Psoas muscle (tissue), 8 donors: Measurements from ENCODE around the gene C1QTNF6. TPM values are rescaled to one million over a fixed set of nuclear protein-coding genes. Genes with fewer than 3 reads are reported as not detected.

Experiments
- ATAC-seq, 4 donors: fragments of 200-7000 bp; cut with Tn5 transposase; one replicate each; pipeline ENCODE4 v1.9.1; 2020; ENCODE audit warnings: moderate library complexity in 3 of 4, mild to moderate bottlenecking in 2 of 4
- DNase-seq, 2 donors: peaks; one replicate each; pipeline ENCODE4 v3.0.0-alpha.2; 2020
- H3K27ac ChIP-seq: fragments of 200-600 bp; one replicate; pipeline ENCODE4 v1.8.0; 2022
- H3K27me3 ChIP-seq, 3 donors: fragments of 200-600 bp in 1 of 3; one replicate each; pipeline versions ENCODE4 v1.6.1 to v1.8.0; 2013 to 2022; ENCODE audit warnings: low read length in 2 of 3, mild to moderate bottlenecking in 2 of 3, moderate library complexity in 1 of 3; ENCODE audit not compliant: insufficient read depth in 3 of 3
- H3K36me3 ChIP-seq, 2 donors: fragments of 200-600 bp in 1 of 2; one replicate each; pipeline versions ENCODE4 v1.6.1 to v1.8.0; 2013 to 2022; ENCODE audit warnings: low read depth in 1 of 2, mild to moderate bottlenecking in 1 of 2, moderate library complexity in 1 of 2; ENCODE audit not compliant: insufficient read depth in 1 of 2
- H3K4me1 ChIP-seq: fragments of 200-600 bp; one replicate; pipeline ENCODE4 v1.8.0; 2022
- H3K4me3 ChIP-seq: fragments of 200-600 bp; one replicate; pipeline ENCODE4 v1.8.0; 2022; ENCODE audit warnings: mild to moderate bottlenecking
- H3K9me3 ChIP-seq: fragments of 200-600 bp; one replicate; pipeline ENCODE4 v1.8.0; 2022
- WGBS, 3 donors: extraction: QIAGEN DNeasy Blood & Tissue Kit; methylation state at CpG; one replicate each; pipeline versions ENCODE4 v1.1.6 to v1.1.7; 2013; 5-methylcytosine and 5-hydroxymethylcytosine counted together
- intact Hi-C, 2 donors: fragments of 100-400 bp; cut with DNase I; formaldehyde crosslinking; loops; one replicate each; pipeline versions ENCODE4 v1.11.0 to v1.14.2; 2022
- polyA plus RNA-seq, 3 donors: library from polyadenylated mRNA; stranded (reverse); fragments of 200-250 nt; gene quantifications; one replicate each; pipeline ENCODE4 v1.2.3, GENCODE V29; 2013
- total RNA-seq, 4 donors: library from RNA; stranded (reverse); fragmentation: NEBNext Ultra II Directional in 2 of 4; extraction: Animal tissue kit (Norgen Biotek cat#: 25700) in 2 of 4; gene quantifications; one replicate each; pipeline versions ENCODE4 v1.2.1 to v1.2.4, GENCODE V29; 2021 to 2023
- TF ChIP-seq, protein P1 (sequence below): fragments of 200-600 bp; IDR thresholded peaks from one replicate; pipeline ENCODE4 v1.8.0; 2022; ENCODE audit warnings: antibody characterized with exemption
- donor health status: healthy with polysubstance abuse.
- donor health status: DM: no; HTN: no; CAD: no; lungs with moderate emphysema.
- donor health status: Bipolar disorder and iron deficiency.
- donor health status: healthy.
- donor health status: DM: yes; HTN: yes; CAD: no.
- donor health status: DM: no; HTN: no; CAD: no.
- donor health status: DM: no; HTN: no; CAD: no.
- donor health status: DM: yes; HTN: yes; CAD: no.

The C1QTNF6 gene
- total and polyA plus RNA-seq, 7 donors = 0.66 to 8.2 (median 1.0) TPM

DNA sequence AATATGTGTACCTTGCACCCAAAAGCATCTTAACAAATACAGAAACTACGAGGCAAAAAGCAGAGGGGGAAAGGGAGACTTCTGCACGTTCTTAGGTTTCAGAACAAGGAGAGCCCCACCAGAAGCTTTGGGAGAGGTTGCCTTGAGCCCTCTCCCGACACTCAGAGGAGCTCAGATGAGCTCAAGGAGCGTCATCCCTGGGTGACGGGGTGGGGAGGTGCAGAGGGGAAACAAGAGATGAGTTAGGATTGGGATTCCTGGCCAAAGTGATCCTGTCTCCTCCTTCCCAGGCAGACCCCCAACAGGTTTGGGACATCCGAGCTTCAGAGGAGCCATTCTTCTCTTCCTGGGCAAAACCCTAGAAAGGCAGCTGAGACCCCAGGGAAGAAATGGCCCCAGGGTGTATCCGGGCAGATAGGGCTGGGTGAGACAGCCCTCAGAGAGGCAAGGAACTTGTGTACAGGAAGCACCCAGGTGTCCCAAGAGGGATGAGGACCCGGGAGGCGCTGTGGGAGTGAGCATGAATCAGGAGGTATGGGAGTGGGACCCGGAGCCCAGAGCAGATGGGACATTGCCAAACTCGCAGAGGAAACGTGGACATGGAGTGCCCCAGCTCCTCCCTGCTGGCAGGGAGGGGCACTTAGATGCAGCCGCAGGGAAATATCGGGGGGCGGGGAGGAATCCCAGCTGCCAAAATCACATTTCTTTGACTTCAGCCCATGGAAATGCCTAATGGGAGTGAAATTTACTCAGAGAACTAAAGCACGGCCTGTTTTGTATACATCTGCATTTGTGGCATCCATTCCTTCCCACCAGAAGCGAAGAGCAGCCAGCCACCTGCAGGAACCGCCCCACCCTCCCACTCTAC is 12.4 kb downstream of the C1QTNF6 start:
- H3K4me3 ChIP-seq = peak overlapping the region; percentile 16
- ATAC-seq (no peak), DNase-seq (peak in 1 of 2 donors; percentile 48)
- H3K9me3 ChIP-seq = no peaks in the 10 kb centered on the region
- intact Hi-C loops = no loop called here
- peaks cover 0 to 15% (median 7%) of the 10 kb centered on the region in 3 donors for H3K27me3 ChIP-seq
- H3K36me3 ChIP-seq = no peaks in the 10 kb centered on the region
- no peak overlapping the region for H3K27ac ChIP-seq
- TF ChIP-seq, protein P1, sequence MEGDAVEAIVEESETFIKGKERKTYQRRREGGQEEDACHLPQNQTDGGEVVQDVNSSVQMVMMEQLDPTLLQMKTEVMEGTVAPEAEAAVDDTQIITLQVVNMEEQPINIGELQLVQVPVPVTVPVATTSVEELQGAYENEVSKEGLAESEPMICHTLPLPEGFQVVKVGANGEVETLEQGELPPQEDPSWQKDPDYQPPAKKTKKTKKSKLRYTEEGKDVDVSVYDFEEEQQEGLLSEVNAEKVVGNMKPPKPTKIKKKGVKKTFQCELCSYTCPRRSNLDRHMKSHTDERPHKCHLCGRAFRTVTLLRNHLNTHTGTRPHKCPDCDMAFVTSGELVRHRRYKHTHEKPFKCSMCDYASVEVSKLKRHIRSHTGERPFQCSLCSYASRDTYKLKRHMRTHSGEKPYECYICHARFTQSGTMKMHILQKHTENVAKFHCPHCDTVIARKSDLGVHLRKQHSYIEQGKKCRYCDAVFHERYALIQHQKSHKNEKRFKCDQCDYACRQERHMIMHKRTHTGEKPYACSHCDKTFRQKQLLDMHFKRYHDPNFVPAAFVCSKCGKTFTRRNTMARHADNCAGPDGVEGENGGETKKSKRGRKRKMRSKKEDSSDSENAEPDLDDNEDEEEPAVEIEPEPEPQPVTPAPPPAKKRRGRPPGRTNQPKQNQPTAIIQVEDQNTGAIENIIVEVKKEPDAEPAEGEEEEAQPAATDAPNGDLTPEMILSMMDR = no peak
- 43 to 57% (median 45%) methylated on average over 18 of the region's 18 CpGs for WGBS, 3 donors
- H3K4me1 ChIP-seq = peaks cover 27% of the 10 kb centered on the region

DNA sequence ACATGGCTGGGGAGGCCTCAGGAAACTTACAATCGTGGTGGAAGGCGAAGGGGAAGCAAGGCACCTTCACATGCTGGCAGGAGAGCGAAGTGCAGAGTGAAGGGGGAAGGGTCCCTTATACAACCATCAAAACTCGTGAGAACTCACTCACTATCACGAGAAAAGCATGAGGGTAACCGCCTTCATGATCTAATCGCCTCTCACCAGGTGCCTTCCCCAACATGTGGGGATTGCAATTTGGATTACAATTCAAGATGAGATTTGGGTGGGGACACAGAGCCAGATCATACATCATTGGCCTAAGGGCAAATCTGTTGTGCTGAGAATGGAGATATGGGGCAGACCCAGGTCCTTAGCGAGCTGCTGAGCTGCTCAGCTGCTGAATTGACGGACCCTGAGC is 13.1 kb downstream of the C1QTNF6 start:
- 88 to 96% (median 91%) methylated on average over 9 of the region's 9 CpGs for WGBS, 3 donors
- Histone ChIP-seq H3K27me3 (peaks cover 0 to 15% (median 7%) of the 10 kb centered on the region in 3 donors), H3K4me1 (peaks cover 27% of the 10 kb centered on the region), H3K4me3 (no peak overlapping the region), H3K27ac (no peak overlapping the region), H3K36me3 (no peaks in the 10 kb centered on the region), H3K9me3 (no peaks in the 10 kb centered on the region)
- TF ChIP-seq, protein P1 = no peak
- DNase-seq = no peak
- ATAC-seq = no peak
- intact Hi-C loops = no loop called here

DNA sequence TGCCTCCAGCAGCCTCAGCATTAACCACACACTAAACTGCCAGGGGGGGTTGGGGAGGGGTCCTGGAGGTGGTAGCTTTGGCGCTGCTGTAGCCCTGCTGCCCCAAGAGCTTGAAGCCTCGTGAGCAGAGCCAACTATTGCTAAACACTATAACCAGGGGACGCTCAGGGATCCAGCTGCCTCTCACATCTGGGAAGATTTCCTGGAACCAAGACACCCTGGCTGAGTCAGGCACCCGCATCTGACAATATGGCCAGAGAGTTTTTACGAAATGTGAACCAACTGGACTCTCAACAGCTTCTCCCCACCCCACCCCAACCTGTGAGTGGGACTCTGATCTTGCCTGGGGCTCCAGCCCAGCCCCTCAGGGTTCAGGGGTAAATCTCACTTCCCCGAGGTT is 14.3 kb downstream of the C1QTNF6 start:
- peaks cover 20% of the 10 kb centered on the region for H3K4me1 ChIP-seq
- DNase-seq = peak; percentile 55 to 73
- no peaks in the 10 kb centered on the region for H3K9me3 ChIP-seq
- H3K4me3 ChIP-seq = no peak overlapping the region
- H3K36me3 ChIP-seq = no peaks in the 10 kb centered on the region
- H3K27ac ChIP-seq = no peak overlapping the region
- WGBS, 3 donors = 44 to 59% (median 48%) methylated on average over 6 of the region's 6 CpGs
- peak in 1 of 4 donors; percentile 68 for ATAC-seq
- TF ChIP-seq, protein P1 = no peak
- H3K27me3 ChIP-seq = peaks cover 0 to 15% (median 7%) of the 10 kb centered on the region in 3 donors
- intact Hi-C loops = no loop called here

DNA sequence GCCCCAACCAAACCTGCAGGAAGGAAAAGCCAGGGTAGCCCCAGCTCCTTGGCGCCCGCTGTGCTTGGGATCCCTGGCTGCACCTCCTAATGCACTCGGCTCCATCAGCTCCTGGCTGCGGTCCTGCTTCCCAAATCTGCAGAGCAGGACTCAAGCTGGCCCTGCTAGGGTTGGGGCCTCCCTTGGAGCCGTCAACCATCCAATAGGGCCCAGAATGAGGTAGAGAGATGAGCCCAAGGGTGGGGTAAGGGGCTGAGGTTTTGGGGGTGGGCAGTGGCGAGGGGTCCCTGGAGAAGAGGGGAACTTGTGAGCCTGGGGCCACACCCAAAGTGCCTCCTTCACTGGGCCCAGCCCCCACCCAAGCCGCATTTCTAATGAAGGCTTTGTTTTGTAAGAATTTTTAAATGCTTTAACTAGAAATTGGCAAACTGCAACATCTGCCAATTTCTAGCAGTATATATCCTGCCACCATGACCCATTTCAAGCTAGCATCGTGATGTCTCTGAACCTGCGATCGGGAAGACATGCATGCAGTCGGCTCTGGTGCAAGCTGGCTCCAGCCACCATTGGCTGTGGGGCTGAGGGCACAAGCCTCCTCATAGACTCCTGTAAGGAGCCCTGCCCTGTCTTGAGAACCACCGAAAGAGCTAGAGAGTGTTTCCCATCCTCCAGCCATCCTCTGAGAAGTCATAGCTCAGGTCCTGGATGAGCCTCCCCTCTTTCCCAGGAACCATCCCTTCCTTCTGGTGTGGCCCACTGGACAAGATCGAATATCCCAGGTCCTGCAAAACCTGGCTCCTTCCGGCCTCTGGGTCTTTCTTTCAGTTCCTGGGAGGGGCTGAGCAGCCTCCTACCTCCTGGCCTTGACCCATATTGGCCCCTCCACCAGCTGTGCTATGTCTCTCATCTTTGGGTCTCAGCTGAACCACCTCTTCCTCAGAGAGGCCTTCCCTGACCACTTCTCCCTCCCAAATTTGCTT is 15.5 kb downstream of the C1QTNF6 start:
- Histone ChIP-seq H3K4me3 (no peak overlapping the region), H3K27ac (no peak overlapping the region), H3K36me3 (no peaks in the 10 kb centered on the region), H3K4me1 (peaks cover 13% of the 10 kb centered on the region), H3K9me3 (no peaks in the 10 kb centered on the region), H3K27me3 (peaks cover 0 to 15% (median 5%) of the 10 kb centered on the region in 3 donors)
- TF ChIP-seq, protein P1 = no peak
- WGBS, 3 donors = 86 to 93% (median 89%) methylated on average over 14 of the region's 14 CpGs
- ATAC-seq (no peak), DNase-seq (peak in 1 of 2 donors; percentile 33)
- intact Hi-C loops = no loop called here
